ENCODE measurements around the gene NAGPA.
"Not testable (repeated sequence)": the region's sequence is repeated elsewhere in the genome, so short reads cannot be mapped to it uniquely, and the experiment has no call there.

The NAGPA gene

DNA sequence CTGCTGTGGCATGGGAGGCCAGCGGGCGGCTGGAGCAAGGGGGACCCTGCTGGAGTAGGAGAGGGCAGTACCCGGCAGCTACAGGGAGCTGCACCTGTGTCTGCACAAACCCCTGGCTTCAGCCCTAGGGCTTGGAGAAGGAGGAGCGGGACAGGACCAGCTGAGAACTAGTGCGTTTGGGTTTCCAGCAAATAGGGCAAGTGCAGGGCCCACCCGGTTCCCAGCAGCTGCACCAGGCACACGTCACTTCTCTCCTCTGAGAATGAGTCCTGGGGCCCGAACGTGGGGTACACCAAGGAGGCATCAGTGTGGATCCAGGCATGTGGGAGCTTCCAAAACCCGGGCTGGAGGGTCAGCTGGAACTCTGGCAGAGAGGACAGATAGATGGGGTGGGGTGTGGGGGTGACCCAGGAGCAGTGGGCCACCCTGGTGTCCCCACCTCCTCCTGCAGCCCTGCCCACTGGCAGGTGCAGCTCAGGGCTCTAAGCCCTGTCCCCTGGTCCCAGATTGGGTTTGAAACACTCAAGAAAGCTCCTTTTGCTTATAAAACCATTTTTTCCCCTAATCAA is 26.4 kb upstream of the NAGPA start:
- DNase-seq, result no peak

DNA sequence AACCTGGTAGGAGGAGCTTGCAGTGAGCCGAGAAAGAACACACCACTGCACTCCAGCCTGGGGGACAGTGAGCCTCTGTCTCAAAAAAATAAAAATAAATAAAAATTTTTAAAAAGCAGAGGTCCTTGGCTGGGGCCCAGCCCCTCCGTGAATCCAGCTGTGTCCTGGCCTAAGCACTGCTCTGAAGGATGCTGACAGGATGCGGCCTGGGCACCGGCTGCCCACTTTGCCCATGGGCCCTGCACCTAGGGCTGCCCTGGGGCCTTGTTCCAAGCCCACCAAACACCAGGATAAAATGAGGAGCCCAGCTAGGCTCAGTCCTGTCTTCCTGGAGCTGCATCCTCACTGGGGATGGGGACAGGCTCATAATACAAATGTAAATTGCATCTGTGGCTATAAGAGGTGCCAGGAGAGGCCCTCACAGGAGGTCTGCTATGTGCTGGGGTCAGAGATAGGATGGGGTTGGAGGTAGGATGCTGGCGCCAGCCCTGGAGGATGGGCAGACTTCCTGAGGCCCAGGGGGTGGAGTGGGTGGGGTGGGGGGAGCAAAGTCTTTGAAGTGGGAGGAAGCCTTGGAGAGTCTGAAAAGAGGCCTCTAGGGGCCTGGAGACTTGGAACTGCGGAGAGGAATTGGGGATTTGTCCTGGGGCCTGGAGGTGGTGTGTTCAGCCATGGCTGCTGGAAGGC is 25.8 kb upstream of the NAGPA start:
- no peak for DNase-seq

DNA sequence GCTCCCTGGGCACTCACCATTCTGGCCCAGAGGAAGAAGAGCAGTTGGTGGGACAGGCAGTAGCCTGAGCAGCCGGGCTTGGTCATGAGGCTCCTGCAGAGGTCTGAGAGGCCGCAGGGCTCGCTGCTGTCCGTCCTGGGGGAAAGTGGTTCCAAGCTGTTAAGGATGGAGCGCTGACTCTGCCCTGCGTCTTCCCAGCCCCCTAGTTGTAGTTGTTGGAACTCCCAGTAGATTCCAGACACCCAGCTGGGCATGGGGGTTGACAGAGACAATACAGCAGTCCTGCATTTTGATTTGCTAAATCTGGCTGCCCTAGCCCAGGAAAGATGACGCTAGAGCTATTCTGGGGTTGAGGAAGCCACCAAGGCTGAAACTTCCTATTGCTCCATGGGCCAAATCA is 24.7 kb upstream of the NAGPA start:
- DNase-seq, result no peak

DNA sequence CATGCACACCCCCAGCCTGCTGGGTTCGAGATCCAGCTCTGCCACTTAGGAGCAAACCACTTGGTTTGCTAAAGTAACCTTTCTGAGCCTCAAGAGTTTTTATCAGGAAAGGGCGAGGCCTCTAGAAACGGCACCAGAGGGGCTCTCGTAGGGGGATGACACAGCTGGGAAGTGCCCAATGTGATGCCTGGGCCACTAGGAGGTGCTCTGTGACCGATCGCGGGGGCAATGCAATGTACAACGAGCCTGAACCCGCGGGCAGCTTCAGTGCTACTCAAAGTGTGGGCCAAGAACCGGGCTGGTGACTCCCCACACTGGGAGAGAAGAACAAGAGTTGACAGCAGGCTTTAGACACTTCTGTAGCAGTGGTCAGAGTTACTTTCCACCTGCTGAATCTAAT is 22.6 kb upstream of the NAGPA start:
- DNase-seq, result peak; percentile 66

DNA sequence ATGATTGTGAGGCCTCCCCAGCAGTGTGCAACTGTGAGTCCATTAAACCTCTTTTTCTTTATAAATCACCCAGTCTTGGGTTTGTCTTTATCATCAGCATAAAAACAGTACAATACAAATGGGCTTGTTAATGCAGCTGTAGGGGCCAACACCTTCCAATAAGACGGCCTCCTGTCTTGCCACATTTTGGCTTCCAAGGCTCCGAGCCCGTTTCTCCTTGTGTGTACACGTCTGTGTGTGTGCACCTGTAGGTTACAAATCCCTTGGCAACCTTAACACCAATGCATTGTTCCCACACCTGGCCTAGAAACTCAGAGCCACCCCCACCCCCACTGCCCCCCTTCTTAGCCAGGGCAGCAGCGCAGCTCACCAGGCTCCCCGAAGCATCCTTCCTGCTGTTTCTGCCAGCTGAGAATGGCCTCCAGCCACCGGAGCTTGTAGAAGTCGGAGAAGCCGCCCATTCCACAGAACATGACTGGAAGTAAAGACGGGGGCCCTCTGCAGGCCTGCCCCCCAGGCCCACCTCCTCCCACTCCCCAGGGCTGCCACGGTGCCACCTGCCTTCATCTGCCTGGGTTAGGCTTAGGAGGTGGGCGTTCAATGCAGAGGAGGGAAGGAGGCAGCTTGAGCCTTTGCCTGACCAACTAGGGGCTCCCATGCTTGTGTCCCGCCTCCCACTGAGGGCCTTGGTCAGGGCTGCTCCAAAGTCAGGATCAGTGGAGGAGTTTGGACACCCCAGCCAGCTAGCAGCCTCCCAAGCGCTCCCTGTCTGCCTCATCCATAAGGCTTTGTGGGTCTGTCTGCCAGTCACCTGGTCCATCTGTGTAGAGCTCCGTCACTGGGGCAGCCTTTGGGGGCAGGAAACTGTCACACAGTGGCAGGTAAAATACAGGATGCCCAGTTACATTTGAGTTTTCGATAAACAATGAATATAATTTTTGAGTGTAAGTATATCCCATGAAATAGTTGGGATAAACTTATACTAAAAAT is 21.4 kb upstream of the NAGPA start:
- no peak for DNase-seq

DNA sequence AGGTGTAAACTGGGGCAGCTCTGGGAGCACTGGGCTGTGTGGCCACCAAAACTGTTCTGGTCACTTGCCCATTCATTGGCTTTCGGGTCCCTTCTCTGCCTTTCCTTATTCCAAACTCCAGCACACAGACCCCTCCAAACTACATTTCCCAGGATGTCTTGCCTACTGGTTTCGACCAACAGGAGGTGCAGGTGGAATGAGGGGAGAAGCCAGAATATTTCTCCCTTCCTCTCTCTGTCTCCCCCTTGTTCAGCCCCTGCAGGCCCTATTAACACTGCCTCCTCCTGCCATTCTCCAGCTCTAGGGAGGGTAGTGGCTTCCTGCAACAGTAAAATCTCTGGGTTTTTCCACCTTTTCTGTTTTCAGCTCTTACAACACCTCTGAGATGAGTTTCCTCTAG is 13.2 kb upstream of the NAGPA start:
- no peak for DNase-seq

DNA sequence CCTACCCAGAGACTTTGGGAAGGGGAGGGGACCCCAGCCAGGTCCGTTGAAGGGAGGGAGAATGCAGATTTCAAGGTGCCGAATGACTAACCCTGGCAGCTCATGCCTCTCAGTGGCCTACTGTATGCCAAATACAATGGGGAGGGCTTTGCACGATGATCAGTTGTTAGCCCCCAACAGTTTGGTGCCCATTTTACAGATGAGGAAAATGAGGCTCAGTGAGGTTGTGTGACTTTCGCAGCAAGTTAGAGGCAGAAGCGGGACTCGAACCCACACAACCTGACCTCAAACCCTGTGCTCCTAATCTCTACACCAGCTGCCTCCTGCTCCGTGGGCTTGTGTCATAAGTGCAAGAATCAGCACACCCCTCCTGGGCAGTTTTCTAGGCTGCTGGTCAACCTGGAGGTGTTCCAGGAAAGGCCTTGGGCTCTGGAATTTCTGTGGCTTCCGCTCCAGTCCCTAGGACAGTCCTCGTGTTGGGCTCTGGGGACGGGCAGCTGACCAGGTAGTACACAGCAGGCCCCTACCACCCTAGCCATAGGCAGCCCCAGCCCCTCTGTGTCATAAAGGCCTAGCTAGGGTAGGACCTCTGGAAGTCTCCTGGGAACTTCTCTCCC is 11.9 kb upstream of the NAGPA start:
- DNase-seq, result no peak

DNA sequence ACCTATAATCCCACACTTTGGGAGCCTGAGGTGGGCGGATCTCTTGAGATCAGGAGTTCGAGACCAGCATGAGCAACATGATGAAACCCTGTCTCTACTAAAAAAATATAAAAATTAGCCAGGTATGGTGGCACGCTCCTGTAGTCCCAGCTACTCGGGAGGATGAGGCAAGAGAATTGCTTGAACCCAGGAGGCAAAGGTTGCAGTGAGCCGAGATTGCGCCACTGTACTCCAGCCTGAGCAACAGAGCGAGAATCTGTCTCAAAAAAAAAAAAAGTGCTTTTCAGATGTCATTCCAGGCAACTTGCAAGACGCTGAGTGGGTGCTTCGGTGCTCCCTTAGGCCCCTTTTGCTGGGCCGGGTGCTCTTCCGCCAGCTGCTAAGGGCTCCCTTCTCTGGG is 10.8 kb upstream of the NAGPA start:
- not testable (repeated sequence) for DNase-seq

DNA sequence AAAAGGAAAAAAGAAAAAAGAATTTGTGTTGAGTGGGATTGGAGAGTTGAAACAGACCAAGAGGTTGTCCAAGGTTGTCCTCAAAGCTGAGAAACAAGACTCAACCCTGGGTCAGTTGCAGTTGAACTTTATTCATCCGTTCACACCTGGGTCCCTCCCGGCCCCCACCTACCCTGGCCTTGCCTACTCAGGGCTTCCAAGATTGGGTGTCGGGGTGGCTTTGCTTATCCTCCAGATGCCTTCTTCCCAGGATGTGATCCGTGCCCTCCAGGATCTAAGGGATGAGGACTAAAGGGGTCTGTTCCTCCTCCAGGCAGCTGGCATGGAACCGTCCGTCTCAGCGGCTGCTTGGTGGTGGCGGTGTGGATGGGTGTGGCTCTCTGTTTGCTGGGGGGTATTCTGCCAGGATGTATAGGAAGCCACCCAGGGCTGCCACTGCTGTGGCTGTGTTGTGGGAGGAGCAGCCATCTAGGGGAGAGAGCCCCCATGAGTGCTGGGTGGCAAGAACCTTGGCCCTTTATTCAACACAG is 10.3 kb upstream of the NAGPA start:
- DNase-seq, result no peak

DNA sequence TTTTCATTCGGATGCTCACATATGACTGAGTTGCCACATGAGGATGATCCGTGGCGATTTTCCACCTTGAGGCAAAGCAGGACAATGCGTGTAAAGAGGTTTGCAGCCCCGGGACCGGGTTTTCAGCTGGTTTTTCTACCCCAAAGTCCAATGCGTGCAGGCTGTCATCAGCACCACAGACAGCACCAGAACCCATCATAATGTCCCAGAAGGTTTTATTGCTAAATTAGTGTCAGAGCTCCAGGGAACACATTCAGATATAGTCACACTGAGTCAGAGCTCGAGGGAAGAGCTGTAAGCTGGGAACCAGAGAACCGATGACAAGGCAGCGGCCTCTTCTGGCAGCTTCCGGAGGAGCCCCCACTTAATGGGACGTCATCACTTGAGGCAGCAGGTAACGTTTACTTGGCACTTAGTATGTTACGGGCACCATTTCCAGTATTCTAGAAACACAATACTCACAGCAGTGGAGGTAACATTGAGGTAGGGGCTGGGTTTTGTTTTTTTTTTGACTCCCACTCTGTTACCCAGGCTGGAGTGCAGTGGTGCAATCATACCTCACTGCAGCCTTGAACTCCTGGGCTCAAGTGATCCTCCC is 8.9 kb upstream of the NAGPA start:
- DNase-seq, result no peak

DNA sequence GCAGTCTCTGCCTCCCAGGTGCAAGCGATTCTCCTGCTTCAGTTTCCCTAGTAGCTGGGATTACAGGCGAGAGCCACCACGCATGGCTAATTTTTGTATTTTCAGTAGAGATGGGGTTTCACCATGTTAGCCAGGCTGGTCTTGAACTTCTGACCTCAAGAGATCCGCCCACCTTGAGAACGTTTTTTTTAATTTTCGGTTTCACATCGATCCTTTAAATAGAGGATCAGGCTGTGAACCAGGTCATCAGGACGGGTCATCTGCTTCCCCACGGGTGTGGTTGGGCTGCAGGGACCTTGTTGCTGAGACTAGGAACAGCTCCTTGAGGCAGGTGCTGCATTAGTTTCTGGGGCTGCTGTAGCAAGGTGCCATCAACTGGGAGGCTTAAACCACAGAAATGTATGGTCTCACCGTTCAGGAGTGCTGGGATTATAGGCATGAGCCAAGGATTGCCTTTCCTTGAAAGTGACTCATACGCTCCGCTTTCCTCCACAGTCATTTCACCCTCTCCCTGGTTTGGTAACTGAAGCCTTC is 7.9 kb upstream of the NAGPA start:
- no peak for DNase-seq

DNA sequence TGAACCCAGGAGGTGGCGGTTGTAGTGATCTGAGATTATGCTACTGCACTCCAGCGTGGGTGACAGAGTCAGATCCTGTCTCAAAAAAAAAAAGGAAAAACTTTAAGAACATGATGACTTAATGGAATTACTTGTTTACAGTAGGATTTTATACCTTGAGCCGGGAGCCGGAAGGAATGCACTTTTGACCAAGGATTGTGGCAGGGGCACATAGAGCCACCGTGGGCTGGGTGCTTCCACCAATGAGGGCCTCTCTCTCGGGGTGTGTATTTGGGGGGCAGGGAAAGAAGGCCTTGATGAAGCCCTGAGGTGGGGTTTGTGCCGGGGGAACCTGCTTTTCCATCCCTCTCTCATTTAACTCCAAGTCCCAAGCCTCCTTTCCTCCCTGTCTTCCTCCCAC is 6.7 kb upstream of the NAGPA start:
- DNase-seq, result no peak

DNA sequence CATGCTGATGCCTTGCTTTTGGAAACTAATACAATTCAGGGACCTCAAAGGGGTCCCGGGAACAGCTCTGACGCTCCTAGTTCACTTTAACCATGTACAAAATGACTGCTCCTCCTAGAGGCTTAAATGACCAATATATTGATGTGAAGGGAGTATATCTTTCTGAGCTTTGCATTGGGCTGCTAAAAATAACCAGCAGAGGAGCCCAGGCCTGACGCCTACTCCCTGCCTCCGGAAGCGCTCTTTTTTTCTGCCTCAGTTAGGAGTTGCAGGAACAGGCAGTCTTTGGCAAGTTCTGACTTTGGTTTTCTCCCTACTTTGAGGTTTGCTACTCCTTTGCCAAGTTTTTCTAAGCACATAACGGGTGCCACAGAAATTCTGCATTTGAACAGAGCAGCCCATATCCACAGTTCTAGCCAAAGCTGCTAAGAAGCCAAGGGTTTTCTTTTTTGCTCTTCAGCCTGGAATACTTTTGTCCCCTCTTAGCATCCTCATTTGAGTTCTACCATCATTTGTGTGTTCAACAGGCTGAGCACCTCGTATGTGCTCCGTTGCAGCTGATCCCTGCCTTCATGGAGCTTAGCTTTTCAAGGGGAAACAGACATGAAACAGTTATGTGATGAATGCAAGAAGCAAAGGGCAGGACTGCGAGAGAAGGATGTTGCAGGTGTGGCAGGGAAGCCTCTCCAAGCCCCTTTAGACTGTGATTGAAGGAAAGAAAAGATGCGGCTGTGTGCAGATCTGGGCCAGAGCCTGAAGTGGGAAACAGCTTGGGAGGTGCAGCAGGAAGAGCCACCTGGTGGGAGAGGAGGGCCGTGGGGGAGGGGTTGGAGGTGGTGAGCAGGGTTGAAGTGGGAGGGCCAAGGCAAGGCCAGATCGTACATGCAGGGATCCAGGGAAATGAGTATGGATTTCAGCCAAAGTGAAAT is 2.8 kb upstream of the NAGPA start:
- no peak for DNase-seq

DNA sequence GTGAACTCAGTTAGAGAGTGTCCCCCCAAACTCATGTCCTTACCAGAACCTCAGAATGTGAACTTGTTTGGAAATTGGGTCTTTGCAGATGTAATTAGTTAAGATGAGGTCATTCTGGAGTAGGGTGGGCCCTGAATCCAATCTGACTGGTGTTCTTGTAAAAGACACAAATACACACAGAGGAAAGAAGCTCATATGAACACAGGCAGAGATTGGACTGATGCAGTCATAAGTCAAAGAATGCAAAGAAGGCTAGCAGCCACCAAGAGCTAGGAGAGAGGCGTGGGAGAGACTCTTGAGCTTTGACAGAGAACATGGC is 2.1 kb upstream of the NAGPA start:
- no peak for DNase-seq

DNA sequence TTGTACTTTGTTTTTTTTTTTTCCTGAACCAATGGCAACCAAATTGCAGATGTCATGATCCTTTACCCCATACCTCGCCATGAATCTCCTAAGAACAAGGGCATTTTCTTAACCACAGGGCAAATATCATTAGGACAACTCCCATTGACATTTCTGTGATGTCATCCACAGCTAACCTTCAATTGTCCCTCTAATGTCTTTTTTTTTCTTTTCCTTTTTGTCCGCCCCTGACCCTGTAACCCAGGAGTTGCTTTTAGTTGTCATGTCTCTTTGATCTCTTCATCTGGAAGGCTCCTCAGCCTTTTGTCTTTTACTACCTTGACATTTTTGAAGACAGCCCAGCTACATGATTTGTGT is 410 bp upstream of the NAGPA start:
- DNase-seq, result no peak

DNA sequence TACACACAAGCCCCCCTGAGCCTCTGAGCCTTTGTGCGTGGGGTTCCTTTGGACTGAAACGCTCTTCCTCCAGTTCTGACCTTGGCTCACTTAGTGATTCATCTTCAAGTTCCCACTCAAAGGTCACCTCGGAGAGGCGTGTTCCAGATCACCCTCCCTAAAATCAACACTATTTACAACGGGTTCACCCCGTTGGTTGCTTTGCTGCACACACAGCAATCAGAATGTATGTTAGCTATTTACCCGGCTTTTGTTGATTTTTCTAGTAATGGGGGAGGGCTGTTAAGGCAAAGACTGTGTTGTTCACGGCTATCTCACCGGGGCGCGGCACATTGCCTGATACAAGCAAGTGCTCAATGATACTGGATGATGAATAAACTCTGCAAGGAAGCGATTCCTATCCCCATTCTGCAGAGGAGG is 977 bp downstream of the NAGPA start:
- peak; percentile 6 for DNase-seq

DNA sequence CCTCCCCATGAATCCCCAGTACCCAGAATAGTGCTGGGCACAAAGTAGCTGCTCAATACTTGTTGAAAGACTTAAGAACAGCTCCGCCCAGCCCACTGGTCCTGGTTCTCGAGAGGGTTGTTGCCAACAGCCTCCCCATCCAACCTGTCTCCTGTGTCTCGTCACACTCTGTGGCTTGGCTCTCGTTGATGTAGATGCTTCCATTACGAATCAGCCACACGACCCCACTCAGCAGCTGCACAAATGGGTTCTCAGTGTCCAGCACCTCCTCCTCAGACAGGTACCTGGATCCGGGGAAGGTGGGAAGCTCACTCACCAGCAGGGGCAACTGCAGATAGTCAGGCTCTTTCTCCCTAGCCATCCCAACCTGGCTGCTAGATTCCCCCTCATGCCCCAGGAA is 2.1 kb downstream of the NAGPA start:
- no peak for DNase-seq

DNA sequence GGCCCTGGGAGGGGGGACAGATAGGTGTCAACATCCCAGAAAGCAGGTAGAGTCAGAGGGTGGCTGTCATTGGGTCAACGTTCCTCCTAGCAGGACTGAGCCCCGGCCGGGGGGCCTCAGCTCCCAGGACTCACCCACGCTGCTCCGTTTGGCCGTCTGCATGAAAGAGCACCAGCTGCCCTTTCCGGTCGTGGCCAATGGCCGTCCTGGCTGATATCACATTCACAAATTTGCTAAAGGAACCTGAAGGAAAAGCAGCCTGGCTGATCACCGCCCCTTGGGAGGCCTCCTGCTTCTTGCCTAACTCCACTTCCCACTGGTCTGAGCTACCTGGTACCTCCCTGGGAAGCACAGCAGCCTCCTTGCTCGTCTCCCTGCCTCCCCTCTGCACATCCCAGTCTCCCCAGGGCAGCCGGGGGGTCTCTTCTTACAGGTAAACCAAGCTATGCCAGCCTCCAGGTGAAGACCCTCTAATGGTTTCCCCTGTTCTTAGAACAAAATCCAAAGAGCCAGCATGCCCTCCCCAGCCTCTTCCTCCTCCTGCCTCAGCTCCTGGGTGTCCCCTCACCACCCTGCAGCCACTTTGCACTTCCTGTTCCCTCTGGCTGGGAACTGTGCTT is 3.4 kb downstream of the NAGPA start:
- DNase-seq, result no peak

DNA sequence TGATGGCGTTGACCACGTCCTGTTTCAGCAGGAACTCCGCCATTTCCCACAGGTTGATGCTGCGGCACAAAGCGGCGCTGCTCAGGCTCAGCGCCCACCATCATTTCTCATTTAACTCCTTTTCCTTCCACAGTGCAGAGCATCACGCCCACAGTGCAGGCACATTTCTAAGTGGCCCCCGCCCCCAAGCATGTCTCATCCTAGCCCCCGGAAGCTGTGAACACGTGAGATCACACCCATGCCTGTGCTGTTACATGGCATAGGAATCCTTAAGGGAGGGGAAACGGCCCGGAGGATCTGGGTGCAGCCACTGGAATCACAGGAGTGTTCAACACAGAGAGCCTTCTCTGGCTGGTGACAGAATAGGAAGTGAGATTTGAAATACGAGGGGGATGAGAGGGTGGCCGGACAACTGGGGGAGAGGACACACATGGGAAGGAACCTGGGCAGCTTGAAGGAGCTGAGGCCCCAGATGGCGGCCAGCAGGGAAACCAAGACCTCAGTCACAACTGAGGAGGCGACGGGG is 4.7 kb downstream of the NAGPA start:
- DNase-seq, result no peak

DNA sequence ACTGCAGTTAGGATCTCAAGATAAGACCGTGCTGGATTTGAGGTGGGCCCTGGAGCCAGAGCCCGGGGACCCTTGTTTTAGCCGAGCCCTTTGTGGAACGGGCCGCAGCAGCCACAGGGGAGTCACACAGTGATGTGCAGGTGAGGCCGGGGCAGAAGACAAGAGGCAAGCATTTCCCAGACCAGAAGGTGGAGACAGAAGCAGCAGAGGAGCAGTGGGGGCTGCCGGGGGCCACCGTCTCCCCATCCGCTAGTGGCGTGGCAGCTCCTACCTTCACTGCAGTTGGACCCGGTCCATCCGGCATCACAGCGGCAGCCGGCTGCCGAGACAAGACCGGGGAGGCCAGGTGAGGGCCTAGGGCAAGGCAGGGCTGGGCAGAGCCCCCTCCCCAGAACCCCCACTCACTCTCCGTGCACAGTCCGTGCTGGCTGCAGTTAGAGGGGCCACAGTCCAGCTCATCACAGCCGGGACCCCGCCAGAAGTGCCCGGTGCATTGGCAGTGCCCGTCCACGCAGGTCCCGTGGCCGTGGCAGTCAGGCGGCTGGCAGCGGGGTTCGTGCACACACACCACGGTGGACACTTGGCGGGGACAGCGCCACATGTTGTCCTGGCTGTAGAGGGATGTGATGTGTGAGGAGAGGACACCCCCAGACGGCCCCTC is 6.0 kb downstream of the NAGPA start:
- DNase-seq, result no peak

Data from stimulated activated CD4-positive, alpha-beta T cell treated with anti-CD3 and anti-CD28 coated beads, Interleukin-15, amount 100 ng/mL, for 24 hours (primary cell).